Retinal pigment epithelial cell (primary cell): Measurements from ENCODE around the gene CLC.
"Not testable (repeated sequence)": the region's sequence is repeated elsewhere in the genome, so short reads cannot be mapped to it uniquely, and the experiment has no call there.

Experiments
- DNase-seq: peaks from one replicate; pipeline ENCODE4 v3.0.0-alpha.2; 2010; ENCODE audit warnings: low read depth
- H3K4me3 ChIP-seq: 2 replicates; pipeline ENCODE4 v1.5.1; 2011; ENCODE audit warnings: mild to moderate bottlenecking, low read length, control low read depth, moderate library complexity
- TF ChIP-seq, protein P1 (sequence below): conservative IDR thresholded peaks from 2 replicates; pipeline ENCODE4 v1.5.1; 2011; ENCODE audit warnings: low read depth, low read length, control low read depth, inconsistent platforms

Gene CLC

DNA sequence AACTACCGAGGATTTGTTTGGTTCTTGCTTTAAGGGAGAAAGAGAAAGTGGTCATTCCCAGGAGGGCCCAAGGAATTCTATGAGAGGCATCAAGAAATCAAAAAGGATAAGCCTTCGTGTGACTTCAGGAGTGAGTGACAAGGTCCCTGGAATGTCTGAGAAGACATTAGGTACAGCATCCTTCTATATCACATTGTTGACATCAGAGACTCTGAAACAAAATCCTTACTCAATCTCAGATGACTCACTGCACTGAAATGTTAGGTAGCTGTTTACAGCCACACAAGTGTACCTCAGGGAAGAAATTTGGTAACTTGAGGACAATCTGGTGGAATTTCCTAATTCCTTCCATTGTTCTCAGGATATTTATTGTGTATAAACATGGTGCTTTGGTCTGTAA is 41.4 kb downstream of the CLC start:
- TF ChIP-seq, protein P1, sequence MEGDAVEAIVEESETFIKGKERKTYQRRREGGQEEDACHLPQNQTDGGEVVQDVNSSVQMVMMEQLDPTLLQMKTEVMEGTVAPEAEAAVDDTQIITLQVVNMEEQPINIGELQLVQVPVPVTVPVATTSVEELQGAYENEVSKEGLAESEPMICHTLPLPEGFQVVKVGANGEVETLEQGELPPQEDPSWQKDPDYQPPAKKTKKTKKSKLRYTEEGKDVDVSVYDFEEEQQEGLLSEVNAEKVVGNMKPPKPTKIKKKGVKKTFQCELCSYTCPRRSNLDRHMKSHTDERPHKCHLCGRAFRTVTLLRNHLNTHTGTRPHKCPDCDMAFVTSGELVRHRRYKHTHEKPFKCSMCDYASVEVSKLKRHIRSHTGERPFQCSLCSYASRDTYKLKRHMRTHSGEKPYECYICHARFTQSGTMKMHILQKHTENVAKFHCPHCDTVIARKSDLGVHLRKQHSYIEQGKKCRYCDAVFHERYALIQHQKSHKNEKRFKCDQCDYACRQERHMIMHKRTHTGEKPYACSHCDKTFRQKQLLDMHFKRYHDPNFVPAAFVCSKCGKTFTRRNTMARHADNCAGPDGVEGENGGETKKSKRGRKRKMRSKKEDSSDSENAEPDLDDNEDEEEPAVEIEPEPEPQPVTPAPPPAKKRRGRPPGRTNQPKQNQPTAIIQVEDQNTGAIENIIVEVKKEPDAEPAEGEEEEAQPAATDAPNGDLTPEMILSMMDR, result no peak

DNA sequence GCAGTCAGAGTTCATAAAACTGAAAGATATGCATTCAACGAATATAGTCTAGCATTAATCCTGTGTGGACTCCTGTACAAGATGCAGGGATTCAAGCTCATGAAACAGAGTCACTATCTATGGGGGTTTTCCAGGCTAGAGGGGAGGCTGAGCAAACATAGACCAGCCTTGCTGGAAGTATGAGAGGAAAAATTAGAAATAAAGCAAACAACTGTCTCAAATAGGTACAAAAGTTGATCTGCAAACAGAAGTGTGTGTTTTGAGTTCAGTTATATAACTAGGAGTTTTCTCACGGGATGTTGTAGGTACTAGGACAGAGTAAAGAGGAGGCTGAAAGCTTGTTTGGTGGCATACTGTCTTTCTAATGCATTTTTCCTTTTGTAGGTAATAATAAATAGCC is 42.1 kb downstream of the CLC start:
- TF ChIP-seq, protein P1, result no peak
- no peak for DNase-seq
- no peak overlapping the region for H3K4me3 ChIP-seq

More for the DNA sequence above, 41.4 kb downstream of the CLC start:
- no peak for DNase-seq
- H3K4me3 ChIP-seq, result no peak overlapping the region

DNA sequence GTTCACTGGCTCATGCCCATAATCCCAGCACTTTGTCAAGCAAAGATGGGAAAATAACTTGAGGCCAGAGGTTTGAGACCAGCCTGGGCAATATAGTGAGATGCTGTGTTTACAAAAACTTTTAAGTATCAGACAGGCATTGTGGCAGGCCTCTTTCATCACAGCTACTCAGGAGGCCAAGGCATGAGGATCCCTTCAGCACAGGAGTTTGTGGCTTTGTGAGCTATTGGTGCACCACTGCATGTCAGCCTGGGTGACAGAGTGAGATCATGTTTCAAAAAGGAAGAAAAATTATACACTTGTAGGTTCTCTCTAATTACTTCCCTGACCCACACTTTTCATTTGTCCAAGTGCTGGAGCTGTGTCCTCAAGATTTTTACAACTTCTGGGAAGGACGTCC is 45.0 kb downstream of the CLC start:
- H3K4me3 ChIP-seq, result no peak overlapping the region
- no peak for DNase-seq
- TF ChIP-seq, protein P1, result no peak

DNA sequence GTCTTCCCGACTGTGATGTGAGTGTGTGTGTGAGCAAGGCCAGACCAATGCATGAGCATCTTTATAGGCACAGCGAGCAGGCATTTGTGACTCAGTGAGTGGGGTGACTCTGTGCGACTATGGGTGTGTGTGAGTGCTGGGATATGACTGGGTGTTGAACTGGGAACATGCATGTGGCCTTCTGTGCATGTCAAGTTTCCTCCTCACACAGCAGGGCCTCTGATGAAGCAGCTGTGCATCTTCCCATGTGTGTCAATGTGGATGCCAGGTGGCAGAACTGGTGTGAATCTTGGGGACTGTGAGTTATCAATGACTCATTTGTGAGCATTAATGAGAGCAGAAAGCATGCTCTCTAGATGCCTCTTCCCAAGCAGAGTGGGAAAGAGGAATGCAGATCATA is 45.7 kb downstream of the CLC start:
- no peak for DNase-seq
- TF ChIP-seq, protein P1, result no peak
- no peak overlapping the region for H3K4me3 ChIP-seq

DNA sequence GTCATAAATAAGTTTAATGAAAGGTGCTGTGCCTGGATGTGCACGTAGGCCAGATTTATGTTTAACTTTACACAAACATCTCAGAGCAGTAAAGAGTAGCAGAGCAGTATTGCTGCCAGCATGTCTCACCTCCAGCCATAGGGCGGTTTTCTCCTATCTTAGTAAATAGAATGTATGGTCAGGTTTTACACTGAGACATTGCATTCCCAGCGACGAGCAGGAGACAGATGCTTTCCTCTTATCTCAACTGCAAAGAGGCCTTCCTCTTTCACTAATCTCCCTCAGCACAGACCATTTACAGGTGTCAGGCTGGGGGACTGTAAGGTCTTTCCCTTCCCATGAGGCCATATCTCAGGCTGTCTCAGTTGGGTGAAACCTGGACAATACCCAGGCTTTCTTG is 49.2 kb downstream of the CLC start:
- H3K4me3 ChIP-seq, DNase-seq: not testable (repeated sequence)

DNA sequence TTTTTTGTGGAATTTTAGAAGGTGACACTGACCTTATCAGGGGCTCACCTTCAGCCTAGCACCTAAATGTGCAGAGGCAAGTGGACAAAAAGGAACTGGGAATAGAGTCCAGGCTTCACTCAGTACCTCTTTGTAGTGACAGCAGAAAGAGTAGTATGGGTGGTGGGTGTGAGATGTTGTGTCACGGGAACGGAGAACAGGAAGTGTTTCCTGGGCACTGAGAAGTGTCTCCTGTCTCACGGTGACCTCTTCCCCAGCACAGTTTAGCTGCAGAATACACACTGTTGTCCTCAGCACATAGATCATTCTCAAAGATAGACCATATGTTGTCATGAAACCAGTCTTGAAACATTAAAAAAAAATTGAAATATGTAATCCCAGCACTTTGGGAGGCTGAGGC is 51.1 kb downstream of the CLC start:
- no peak for DNase-seq
- TF ChIP-seq, protein P1, result no peak
- H3K4me3 ChIP-seq, result no peak overlapping the region

DNA sequence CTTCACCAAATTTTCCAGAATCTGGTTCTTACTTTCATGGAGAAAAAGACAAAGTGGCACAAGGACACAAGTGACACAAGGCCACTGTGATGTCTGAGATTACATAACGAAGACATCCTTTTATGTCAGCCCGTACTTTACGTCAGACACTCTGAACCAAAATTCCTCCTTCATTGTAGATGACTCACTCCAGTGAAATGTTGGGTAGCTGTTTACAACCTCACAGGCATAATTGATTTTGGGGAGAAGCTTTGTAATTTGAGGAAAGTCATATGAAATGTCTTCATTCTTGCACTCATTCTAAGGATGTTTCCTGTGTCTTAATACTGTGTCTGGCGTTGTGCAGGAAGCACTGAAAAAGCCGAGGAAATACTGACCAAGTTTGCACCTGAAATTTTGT is 53.6 kb downstream of the CLC start:
- H3K4me3 ChIP-seq, result no peak overlapping the region
- TF ChIP-seq, protein P1, result no peak
- DNase-seq, result no peak

DNA sequence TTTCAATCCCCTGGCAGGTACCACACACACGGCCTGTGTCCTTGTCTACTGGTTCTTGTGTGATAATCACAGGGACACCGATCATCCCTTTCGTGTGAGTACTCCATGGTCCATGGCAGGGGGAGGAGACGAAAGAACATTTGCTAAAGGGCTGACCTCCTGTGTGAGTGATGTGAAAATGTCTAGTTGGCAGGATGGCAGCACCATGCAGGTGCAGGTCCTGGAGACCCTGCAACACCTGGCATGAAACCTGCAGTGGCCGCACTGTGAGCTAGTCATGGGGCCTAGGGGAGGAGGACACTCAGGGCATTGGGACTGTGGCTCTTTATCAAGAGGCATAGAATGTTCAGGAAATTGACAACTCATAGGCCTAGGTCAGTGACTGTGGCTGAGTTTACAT is 56.4 kb downstream of the CLC start:
- H3K4me3 ChIP-seq, result no peak overlapping the region
- TF ChIP-seq, protein P1, result no peak

More for the DNA sequence above, 56.4 kb downstream of the CLC start:
- no peak for DNase-seq
